Breast epithelium (tissue), 3 donors: ENCODE data around the gene PDE4D.

ENCODE experiments used
- POLR2A ChIP-seq: fragments of 450-650 bp; IDR thresholded peaks from one replicate; pipeline ENCODE4 v1.6.1; 2016; ENCODE audit warnings: antibody characterized with exemption, mild to moderate bottlenecking, moderate library complexity
- TF ChIP-seq, protein P1 (sequence below), 3 donors: fragments of 450-650 bp; IDR thresholded peaks; one replicate each; pipeline ENCODE4 v1.5.1; 2016 to 2017; ENCODE audit warnings: antibody characterized with exemption in 3 of 3, mild to moderate bottlenecking in 3 of 3, moderate library complexity in 3 of 3

DNA sequence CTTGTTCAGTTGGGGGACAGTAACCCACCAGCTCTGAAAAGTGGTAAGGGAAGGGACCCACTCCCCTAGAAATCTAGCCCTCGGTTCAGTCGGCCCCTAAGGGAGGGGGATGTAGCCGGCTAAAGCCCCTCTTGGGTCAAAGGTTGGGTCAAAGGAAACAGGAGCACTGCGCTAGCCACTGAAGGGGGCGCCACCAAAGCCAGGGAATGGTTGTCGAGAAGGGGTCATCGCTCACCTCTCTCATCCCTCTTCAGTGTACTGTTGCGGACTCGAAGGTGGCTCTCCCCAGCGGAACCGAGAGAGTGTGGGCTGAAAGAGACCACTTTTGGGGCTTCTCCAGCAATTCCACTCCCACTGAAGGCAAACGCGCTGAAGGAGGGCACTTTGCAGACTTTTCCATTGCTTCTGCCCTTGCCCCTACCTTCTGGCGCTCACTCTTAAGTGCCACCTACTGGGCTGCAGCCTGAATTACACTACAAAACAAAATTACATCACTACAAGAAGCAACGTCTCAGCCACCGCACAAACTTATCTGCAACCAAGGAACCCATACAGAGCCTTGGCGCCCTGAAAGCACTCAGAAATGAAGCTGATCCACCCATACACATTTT, 396.9 kb downstream of the PDE4D start:
- TF ChIP-seq, protein P1, sequence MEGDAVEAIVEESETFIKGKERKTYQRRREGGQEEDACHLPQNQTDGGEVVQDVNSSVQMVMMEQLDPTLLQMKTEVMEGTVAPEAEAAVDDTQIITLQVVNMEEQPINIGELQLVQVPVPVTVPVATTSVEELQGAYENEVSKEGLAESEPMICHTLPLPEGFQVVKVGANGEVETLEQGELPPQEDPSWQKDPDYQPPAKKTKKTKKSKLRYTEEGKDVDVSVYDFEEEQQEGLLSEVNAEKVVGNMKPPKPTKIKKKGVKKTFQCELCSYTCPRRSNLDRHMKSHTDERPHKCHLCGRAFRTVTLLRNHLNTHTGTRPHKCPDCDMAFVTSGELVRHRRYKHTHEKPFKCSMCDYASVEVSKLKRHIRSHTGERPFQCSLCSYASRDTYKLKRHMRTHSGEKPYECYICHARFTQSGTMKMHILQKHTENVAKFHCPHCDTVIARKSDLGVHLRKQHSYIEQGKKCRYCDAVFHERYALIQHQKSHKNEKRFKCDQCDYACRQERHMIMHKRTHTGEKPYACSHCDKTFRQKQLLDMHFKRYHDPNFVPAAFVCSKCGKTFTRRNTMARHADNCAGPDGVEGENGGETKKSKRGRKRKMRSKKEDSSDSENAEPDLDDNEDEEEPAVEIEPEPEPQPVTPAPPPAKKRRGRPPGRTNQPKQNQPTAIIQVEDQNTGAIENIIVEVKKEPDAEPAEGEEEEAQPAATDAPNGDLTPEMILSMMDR (IDR thresholded peaks at IDR 0.05) = no peak
- TF ChIP-seq POLR2A = no peak
